GM19463 (cell line): ENCODE results near the gene MAGI1.

ENCODE experiments used
- ATAC-seq: cut with Tn5 transposase; IDR thresholded peaks from one replicate; pipeline ENCODE4 v1.9.1; 2021; ENCODE audit warnings: mild to moderate bottlenecking, moderate library complexity; ENCODE audit not compliant: unreplicated experiment

The MAGI1 gene

DNA sequence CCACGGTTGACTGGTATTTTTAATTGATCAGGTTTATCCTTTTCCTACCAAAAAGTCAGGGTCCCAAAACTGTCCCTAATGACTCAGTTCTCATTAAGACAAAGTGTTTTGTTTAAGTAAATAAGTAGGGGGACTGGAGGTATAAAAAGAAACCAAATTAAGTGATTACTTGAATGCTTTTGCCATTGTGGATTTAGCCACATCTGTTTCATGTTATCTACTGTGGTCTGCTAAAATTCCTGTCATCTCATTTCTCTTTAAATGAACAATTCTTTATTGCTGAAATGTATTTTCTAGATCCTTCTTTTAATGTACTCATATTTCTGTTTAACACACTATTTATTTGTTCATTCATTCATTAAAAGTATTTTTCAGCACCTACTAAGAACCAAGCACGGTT is 725.1 kb downstream of the MAGI1 start:
- ATAC-seq = no peak

- ATAC-seq = no peak
Measured at GRCh38 chr3:65305836-65306235, 732.9 kb downstream of the MAGI1 start.
